Measurements from ENCODE around the gene ELOVL6. TPM values are rescaled to one million over a fixed set of nuclear protein-coding genes. Genes with fewer than 3 reads are reported as not detected.

The ELOVL6 gene
- total RNA-seq, 1 experiment from 2014 or later: 23.5 TPM

- Mint-ChIP-seq H3K4me1 (ENCODE audit: insufficient read depth, unreplicated experiment) (peaks cover 10% of the 10 kb centered on the region), H3K9me3 (ENCODE audit: unreplicated experiment) (no peaks in the 10 kb centered on the region), H3K36me3 (ENCODE audit: insufficient read depth, unreplicated experiment) (no peaks in the 10 kb centered on the region), H3K27me3 (ENCODE audit: insufficient read depth, unreplicated experiment) (no peaks in the 10 kb centered on the region), H3K27ac (ENCODE audit: low read depth, unreplicated experiment) (no peak overlapping the region), H3K4me3 (ENCODE audit: unreplicated experiment) (no peak overlapping the region)
- POLR2A ChIA-PET: interaction anchor here (0.6 to 2.3 kb wide), 7 partner anchors 13 to 1401 kb away, joined by 3 to 8 read pairs (median 5); partner anchors contain the start of gene ELOVL6
- no peak for TF ChIP-seq CTCF (IDR thresholded peaks at IDR 0.05; ENCODE audit: unreplicated experiment)
- intact Hi-C loops (cut with micrococcal nuclease): no loop called here
- DNase-seq (ENCODE audit: unreplicated experiment): no peak
- BruUV-seq (replicated peaks): no TSS peak
- CTCF ChIA-PET: interaction anchor here (0.7 to 2.4 kb wide), 3 partner anchors 9 to 70 kb away, joined by 5 to 8 read pairs (median 7); no protein-coding TSS in a partner anchor
Measured at GRCh38 chr4:110120506-110120905, 77.9 kb downstream of the ELOVL6 start.

- no peak overlapping the region for H3K27ac Mint-ChIP-seq (ENCODE audit: low read depth, unreplicated experiment)
- intact Hi-C loops (cut with micrococcal nuclease): no loop called here
- peaks cover 10% of the 10 kb centered on the region for H3K4me1 Mint-ChIP-seq (ENCODE audit: insufficient read depth, unreplicated experiment)
- no peaks in the 10 kb centered on the region for H3K36me3 Mint-ChIP-seq (ENCODE audit: insufficient read depth, unreplicated experiment)
- DNase-seq (ENCODE audit: unreplicated experiment): peak; percentile 30
- BruUV-seq (replicated peaks): no TSS peak
- no peaks in the 10 kb centered on the region for H3K27me3 Mint-ChIP-seq (ENCODE audit: insufficient read depth, unreplicated experiment)
- H3K9me3 Mint-ChIP-seq (ENCODE audit: unreplicated experiment): no peaks in the 10 kb centered on the region
- ChIA-PET CTCF (interaction anchor here (0.7 to 2.4 kb wide), 4 partner anchors 10 to 189 kb away, joined by 3 to 8 read pairs (median 5); no protein-coding TSS in a partner anchor), POLR2A (interaction anchor here (0.6 to 2.3 kb wide), 9 partner anchors 9 to 794 kb away, joined by 3 to 8 read pairs (median 3); partner anchors contain the start of gene ELOVL6)
- H3K4me3 Mint-ChIP-seq (ENCODE audit: unreplicated experiment): no peak overlapping the region
- no peak for TF ChIP-seq CTCF (IDR thresholded peaks at IDR 0.05; ENCODE audit: unreplicated experiment)
Measured at GRCh38 chr4:110119880-110120279, 78.5 kb downstream of the ELOVL6 start.

- ChIA-PET POLR2A (interaction anchor here (0.6 to 2.3 kb wide), 7 partner anchors 10 to 795 kb away, joined by 3 to 8 read pairs (median 5); partner anchors contain the start of gene ELOVL6), CTCF (interaction anchor here (0.7 to 2.4 kb wide), 6 partner anchors 10 to 190 kb away, joined by 3 to 8 read pairs (median 4); no protein-coding TSS in a partner anchor)
- Mint-ChIP-seq H3K9me3 (ENCODE audit: unreplicated experiment) (no peaks in the 10 kb centered on the region), H3K4me3 (ENCODE audit: unreplicated experiment) (no peak overlapping the region), H3K4me1 (ENCODE audit: insufficient read depth, unreplicated experiment) (peaks cover 10% of the 10 kb centered on the region), H3K36me3 (ENCODE audit: insufficient read depth, unreplicated experiment) (no peaks in the 10 kb centered on the region), H3K27me3 (ENCODE audit: insufficient read depth, unreplicated experiment) (no peaks in the 10 kb centered on the region), H3K27ac (ENCODE audit: low read depth, unreplicated experiment) (no peak overlapping the region)
- no peak for DNase-seq (ENCODE audit: unreplicated experiment)
- no TSS peak for BruUV-seq (replicated peaks)
- intact Hi-C loops (cut with micrococcal nuclease): no loop called here
- TF ChIP-seq CTCF (IDR thresholded peaks at IDR 0.05; ENCODE audit: unreplicated experiment): no peak
Measured at GRCh38 chr4:110119337-110119736, 79.1 kb downstream of the ELOVL6 start.

- DNase-seq (ENCODE audit: unreplicated experiment): no peak
- BruUV-seq (replicated peaks): no TSS peak
- no peak overlapping the region for H3K4me3 Mint-ChIP-seq (ENCODE audit: unreplicated experiment)
- H3K36me3 Mint-ChIP-seq (ENCODE audit: insufficient read depth, unreplicated experiment): peaks cover 6% of the 10 kb centered on the region
- ChIA-PET CTCF (interaction anchor here (1.3 kb wide), 2 partner anchors 19 to 62 kb away, joined by 3 to 5 read pairs; no protein-coding TSS in a partner anchor), POLR2A (interaction anchor here (1.0 kb wide), 2 partner anchors 62 to 85 kb away, joined by 3 read pairs; no protein-coding TSS in a partner anchor)
- intact Hi-C loops (cut with micrococcal nuclease): no loop called here
- peaks cover 9% of the 10 kb centered on the region for H3K4me1 Mint-ChIP-seq (ENCODE audit: insufficient read depth, unreplicated experiment)
- no peaks in the 10 kb centered on the region for H3K9me3 Mint-ChIP-seq (ENCODE audit: unreplicated experiment)
- H3K27ac Mint-ChIP-seq (ENCODE audit: low read depth, unreplicated experiment): no peak overlapping the region
- H3K27me3 Mint-ChIP-seq (ENCODE audit: insufficient read depth, unreplicated experiment): no peaks in the 10 kb centered on the region
- TF ChIP-seq CTCF (IDR thresholded peaks at IDR 0.05; ENCODE audit: unreplicated experiment): no peak
Measured at GRCh38 chr4:110112056-110112455, 86.4 kb downstream of the ELOVL6 start.

All from MCF 10A (cell line).